Cardiac septum (tissue), 1 donor: Measurements from ENCODE around the gene KDF1. TPM values are rescaled to one million over a fixed set of nuclear protein-coding genes. Genes with fewer than 3 reads are reported as not detected.

Experiments used
- total RNA-seq: library from RNA; stranded (reverse); fragmentation: NEBNext Ultra II Directional; extraction: Animal tissue kit (Norgen Biotek cat#: 25700); gene quantifications from one replicate; pipeline ENCODE4 v1.2.1, GENCODE V29; 2021
- donor health status: DM: no; HTN: no; CAD: no.

KDF1 gene
- total RNA-seq, 1 donor from 2014 or later, result not detected

Other genes starting within 250 kb of the KDF1 start
- gene PIGV, start 172.5 kb downstream of the KDF1 start, total RNA-seq, result 3.9 TPM
- gene ZDHHC18, start 133.8 kb downstream of the KDF1 start, total RNA-seq, result 13.0 TPM
- not detected for gene SFN, start 97.3 kb downstream of the KDF1 start, total RNA-seq
- gene GPN2, start 70.2 kb downstream of the KDF1 start, total RNA-seq, result 23.4 TPM
- 6.4 TPM for gene GPATCH3, start 60.0 kb downstream of the KDF1 start, total RNA-seq
- 5.7 TPM for gene NR0B2, start 46.5 kb downstream of the KDF1 start, total RNA-seq
- gene NUDC, start 38.7 kb downstream of the KDF1 start, total RNA-seq, result 55.5 TPM
- 42.2 TPM for gene TRNP1, start 33.2 kb upstream of the KDF1 start, total RNA-seq
- gene TENT5B, start 52.4 kb upstream of the KDF1 start, total RNA-seq, result 7.6 TPM
- gene SLC9A1, start 194.7 kb upstream of the KDF1 start, total RNA-seq, result 26.1 TPM